SJCRH30 (cell line): ENCODE measurements around the gene NFATC1. TPM values are rescaled to one million over a fixed set of nuclear protein-coding genes. Genes with fewer than 3 reads are reported as not detected.
"Not testable (repeated sequence)": the region's sequence is repeated elsewhere in the genome, so short reads cannot be mapped to it uniquely, and the experiment has no call there.

ENCODE experiments used
- DNase-seq, 2 experiments: peaks; one replicate each; pipeline ENCODE4 v3.0.0-alpha.2; 2015 to 2020
- H3K27ac ChIP-seq: fragments of 250-450 bp; sonication (Bioruptor Pico); 2 replicates; pipeline ENCODE4 v1.5.1; 2020; ENCODE audit warnings: mild to moderate bottlenecking, moderate library complexity
- H3K27me3 ChIP-seq: fragments of 250-450 bp; sonication (Bioruptor Pico); 2 replicates; pipeline ENCODE4 v1.5.1; 2020; ENCODE audit warnings: mild to moderate bottlenecking, moderate library complexity
- H3K36me3 ChIP-seq: fragments of 250-450 bp; sonication (Bioruptor Pico); 2 replicates; pipeline ENCODE4 v1.5.1; 2020; ENCODE audit warnings: mild to moderate bottlenecking, moderate library complexity
- H3K4me1 ChIP-seq: fragments of 250-450 bp; sonication (Bioruptor Pico); 2 replicates; pipeline ENCODE4 v1.5.1; 2020; ENCODE audit warnings: mild to moderate bottlenecking, moderate library complexity
- H3K4me3 ChIP-seq: fragments of 250-450 bp; sonication (Bioruptor Pico); 2 replicates; pipeline ENCODE4 v1.5.1; 2020; ENCODE audit warnings: mild to moderate bottlenecking, moderate library complexity
- H3K9me3 ChIP-seq: fragments of 250-450 bp; sonication (Bioruptor Pico); replicated peaks from 2 replicates; pipeline ENCODE4 v1.5.1; 2020; ENCODE audit warnings: mild to moderate bottlenecking, moderate library complexity
- total RNA-seq: library from RNA; depleted of rRNA; stranded (reverse); fragments of >200 nt; shearing (Covaris generic); gene quantifications from 2 replicates; pipeline ENCODE4 v1.2.3, GENCODE V29; 2014

Gene NFATC1
- total RNA-seq, 1 experiment from 2014 or later = 5.7 TPM

DNA sequence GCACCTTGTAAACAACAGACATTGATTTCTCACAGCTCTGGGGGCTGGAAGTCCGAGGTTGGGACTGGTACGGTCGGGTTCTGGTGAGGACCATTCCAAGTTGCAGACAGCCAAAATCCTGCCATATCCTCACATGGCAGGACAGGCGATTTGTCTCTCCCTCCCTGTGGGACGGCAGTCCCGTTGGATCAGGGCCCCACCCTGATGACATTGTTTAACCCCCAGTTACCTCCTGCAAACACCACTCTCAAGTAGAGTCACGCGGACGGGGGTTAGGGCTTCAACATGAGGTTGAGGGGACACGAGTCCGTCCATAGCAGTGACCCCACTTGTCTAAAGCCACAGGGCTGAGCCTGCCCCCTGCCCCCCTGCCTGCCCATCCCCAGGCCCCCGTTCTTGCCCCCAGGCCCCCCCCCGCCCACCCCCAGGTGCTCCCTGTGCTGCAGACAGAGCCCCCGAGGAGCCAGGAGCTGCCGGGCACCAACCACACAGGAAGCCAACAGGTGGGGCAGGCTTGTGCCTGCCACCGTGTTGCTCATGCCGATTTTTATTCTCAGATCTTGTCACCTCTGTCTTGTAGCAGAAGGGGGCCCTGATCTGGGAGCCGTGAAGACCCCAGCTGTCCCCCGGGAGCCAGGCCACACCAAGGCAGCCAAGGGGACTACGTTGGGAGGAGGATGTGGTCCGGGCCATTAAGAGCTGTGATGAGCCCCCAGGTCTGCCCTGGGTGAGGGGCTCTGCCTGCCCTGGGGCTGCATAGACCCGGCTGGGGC lies 82.2 kb downstream of the NFATC1 start:
- H3K9me3 ChIP-seq = no peaks in the 10 kb centered on the region
- H3K36me3 ChIP-seq = no peaks in the 10 kb centered on the region
- no peak overlapping the region for H3K4me3 ChIP-seq
- H3K4me1 ChIP-seq = no peaks in the 10 kb centered on the region
- no peaks in the 10 kb centered on the region for H3K27me3 ChIP-seq
- no peak overlapping the region for H3K27ac ChIP-seq
- DNase-seq = no peak

DNA sequence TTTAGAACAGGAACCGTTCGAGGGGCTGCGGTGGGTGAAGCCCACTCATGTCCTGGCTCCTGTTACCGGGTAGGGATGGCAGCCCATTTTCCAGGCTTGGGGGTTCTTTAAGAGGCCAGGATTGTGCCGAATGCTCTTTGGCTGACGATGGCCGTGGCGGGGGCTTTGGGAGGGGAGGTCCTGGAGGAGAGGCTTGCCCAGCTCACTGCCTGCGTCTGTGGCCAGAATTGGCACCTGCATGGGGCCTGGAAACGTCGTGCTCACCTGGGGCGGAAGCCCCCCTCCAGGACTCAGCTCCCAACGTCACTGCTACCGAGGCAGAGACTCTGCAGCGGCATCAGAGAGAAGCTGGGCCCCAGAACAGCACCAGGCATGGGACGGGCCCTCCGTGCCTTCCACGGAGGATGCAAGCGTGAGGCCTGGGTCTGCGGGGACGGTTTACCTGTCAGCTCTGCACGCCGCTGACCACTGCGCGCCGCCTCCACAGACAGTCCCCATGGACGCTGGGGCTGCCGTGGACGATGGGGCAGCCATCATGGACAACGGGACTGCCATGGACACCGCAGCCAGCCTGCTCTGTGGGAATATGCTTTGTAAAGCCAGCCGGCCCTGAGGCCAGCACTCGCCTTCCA lies 82.9 kb downstream of the NFATC1 start:
- no peak overlapping the region for H3K4me3 ChIP-seq
- DNase-seq = no peak
- no peak overlapping the region for H3K27ac ChIP-seq
- H3K36me3 ChIP-seq = no peaks in the 10 kb centered on the region
- no peaks in the 10 kb centered on the region for H3K4me1 ChIP-seq
- no peaks in the 10 kb centered on the region for H3K27me3 ChIP-seq
- no peaks in the 10 kb centered on the region for H3K9me3 ChIP-seq

DNA sequence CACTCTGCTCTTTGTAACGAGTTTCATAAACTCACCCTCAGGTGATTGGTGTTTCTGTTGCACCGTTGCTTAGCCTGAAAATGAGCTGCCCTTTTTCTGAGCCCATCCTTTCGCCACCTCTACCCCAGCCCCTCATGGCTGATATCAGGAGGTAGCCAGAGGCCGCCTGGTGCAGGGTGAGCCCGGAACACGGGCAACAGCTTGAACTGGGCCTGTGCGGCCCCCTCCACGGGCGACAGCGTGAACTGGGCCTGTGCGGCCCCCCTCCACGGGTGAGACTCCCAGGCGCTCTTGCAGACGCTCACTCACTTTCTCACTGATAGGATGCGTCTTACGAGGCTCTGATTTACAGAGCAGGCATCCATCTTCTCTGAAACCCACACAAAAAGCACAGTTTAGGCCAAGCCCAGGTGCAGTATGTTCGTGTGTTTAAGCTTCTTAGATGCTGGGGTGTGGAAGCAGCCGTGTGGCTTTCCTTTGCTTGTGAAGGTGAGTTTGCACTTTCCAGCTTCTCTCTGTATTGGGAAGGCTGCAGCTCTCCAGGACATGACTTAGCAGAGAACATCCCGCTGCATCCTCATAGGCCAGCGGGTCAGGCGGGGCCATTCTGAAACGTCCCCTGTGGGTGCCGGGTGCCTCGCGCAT lies 83.5 kb downstream of the NFATC1 start:
- Histone ChIP-seq H3K27me3 (no peaks in the 10 kb centered on the region), H3K36me3 (no peaks in the 10 kb centered on the region), H3K4me3 (no peak overlapping the region), H3K9me3 (no peaks in the 10 kb centered on the region), H3K4me1 (peaks cover 3% of the 10 kb centered on the region), H3K27ac (no peak overlapping the region)
- DNase-seq = no peak

GRCh38 chr18:79479761-79480161 lies 84.0 kb downstream of the NFATC1 start:
- DNase-seq = no peak
- Histone ChIP-seq H3K9me3 (no peaks in the 10 kb centered on the region), H3K27ac (no peak overlapping the region)

GRCh38 chr18:79480171-79481045 lies 84.7 kb downstream of the NFATC1 start:
- H3K36me3 ChIP-seq = no peaks in the 10 kb centered on the region
- H3K4me3 ChIP-seq = no peak overlapping the region
- peaks cover 8% of the 10 kb centered on the region for H3K4me1 ChIP-seq
- no peaks in the 10 kb centered on the region for H3K27me3 ChIP-seq
- no peak overlapping the region for H3K27ac ChIP-seq
- DNase-seq = no peak
- no peaks in the 10 kb centered on the region for H3K9me3 ChIP-seq

More at GRCh38 chr18:79479761-79480161, 84.0 kb downstream of the NFATC1 start:
- H3K27me3 ChIP-seq = no peaks in the 10 kb centered on the region
- no peak overlapping the region for H3K4me3 ChIP-seq
- peaks cover 8% of the 10 kb centered on the region for H3K4me1 ChIP-seq
- H3K36me3 ChIP-seq = no peaks in the 10 kb centered on the region

DNA sequence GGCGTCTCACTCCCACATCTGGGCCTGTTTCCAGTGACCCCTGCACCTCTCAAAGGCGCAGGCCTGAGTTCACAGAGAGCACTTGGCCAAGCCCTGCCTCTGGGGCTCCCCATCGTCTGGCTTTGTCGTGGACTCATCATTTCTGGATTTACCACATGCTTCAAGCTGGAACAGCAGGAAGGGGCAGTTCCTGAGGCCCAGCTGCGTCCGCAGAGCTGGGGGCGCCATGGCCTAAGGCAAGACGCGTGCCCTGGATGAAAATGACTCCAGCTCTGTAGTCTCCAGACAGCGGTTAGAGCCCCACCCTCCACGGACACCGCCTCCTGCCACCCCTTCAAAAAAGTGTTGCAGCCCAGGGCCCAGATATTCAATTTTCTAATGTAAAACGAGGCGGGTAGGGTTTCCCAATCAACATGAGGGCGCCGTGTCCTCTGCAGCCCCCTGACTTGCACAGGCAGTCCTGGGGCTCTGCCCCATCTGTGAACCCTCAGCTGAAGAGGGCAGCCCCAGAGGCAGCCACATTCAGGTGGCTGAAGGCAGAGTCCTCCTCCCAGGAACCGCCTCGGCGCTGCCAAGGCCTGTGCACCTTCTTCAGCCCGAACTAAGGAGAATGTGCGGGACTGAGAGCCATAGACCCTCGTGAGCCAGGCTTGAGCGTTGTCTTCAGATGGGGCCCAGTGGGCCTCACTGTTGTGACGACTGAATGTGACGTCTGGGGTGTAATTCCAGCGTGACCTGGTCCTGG lies 85.5 kb downstream of the NFATC1 start:
- Histone ChIP-seq H3K27ac (no peak overlapping the region), H3K36me3 (no peaks in the 10 kb centered on the region), H3K9me3 (no peaks in the 10 kb centered on the region), H3K27me3 (no peaks in the 10 kb centered on the region), H3K4me1 (peaks cover 10% of the 10 kb centered on the region), H3K4me3 (no peak overlapping the region)
- no peak for DNase-seq

- H3K36me3 ChIP-seq, H3K4me3 ChIP-seq, H3K27ac ChIP-seq, DNase-seq, H3K9me3 ChIP-seq, H3K27me3 ChIP-seq: not testable (repeated sequence)
- peaks cover 11% of the 10 kb centered on the region for H3K4me1 ChIP-seq
Observed at GRCh38 chr18:79483393-79483792, 87.7 kb downstream of the NFATC1 start.

GRCh38 chr18:79483971-79484491 lies 88.3 kb downstream of the NFATC1 start:
- H3K9me3 ChIP-seq = no peaks in the 10 kb centered on the region
- peak overlapping the region; percentile 99 for H3K27ac ChIP-seq
- H3K27me3 ChIP-seq = no peaks in the 10 kb centered on the region
- H3K4me3 ChIP-seq = no peak overlapping the region
- H3K36me3 ChIP-seq = no peaks in the 10 kb centered on the region
- H3K4me1 ChIP-seq = peaks cover 11% of the 10 kb centered on the region
- peak in 1 of 2 experiments; percentile 18 for DNase-seq

- Histone ChIP-seq H3K9me3 (no peaks in the 10 kb centered on the region), H3K27ac (peak overlapping the region; percentile 99), H3K4me1 (peaks cover 11% of the 10 kb centered on the region), H3K4me3 (peak overlapping the region; percentile 40), H3K36me3 (no peaks in the 10 kb centered on the region), H3K27me3 (no peaks in the 10 kb centered on the region)
- peak; percentile 83 for DNase-seq
Observed at GRCh38 chr18:79484661-79485621, 89.2 kb downstream of the NFATC1 start.

- no peaks in the 10 kb centered on the region for H3K36me3 ChIP-seq
- H3K4me1 ChIP-seq = peaks cover 11% of the 10 kb centered on the region
- peak overlapping the region; percentile 99 for H3K27ac ChIP-seq
- H3K27me3 ChIP-seq = no peaks in the 10 kb centered on the region
- DNase-seq = peak; percentile 51 to 77
- no peaks in the 10 kb centered on the region for H3K9me3 ChIP-seq
- H3K4me3 ChIP-seq = peak overlapping the region; percentile 40
Observed at GRCh38 chr18:79485788-79486355, 90.1 kb downstream of the NFATC1 start.

DNA sequence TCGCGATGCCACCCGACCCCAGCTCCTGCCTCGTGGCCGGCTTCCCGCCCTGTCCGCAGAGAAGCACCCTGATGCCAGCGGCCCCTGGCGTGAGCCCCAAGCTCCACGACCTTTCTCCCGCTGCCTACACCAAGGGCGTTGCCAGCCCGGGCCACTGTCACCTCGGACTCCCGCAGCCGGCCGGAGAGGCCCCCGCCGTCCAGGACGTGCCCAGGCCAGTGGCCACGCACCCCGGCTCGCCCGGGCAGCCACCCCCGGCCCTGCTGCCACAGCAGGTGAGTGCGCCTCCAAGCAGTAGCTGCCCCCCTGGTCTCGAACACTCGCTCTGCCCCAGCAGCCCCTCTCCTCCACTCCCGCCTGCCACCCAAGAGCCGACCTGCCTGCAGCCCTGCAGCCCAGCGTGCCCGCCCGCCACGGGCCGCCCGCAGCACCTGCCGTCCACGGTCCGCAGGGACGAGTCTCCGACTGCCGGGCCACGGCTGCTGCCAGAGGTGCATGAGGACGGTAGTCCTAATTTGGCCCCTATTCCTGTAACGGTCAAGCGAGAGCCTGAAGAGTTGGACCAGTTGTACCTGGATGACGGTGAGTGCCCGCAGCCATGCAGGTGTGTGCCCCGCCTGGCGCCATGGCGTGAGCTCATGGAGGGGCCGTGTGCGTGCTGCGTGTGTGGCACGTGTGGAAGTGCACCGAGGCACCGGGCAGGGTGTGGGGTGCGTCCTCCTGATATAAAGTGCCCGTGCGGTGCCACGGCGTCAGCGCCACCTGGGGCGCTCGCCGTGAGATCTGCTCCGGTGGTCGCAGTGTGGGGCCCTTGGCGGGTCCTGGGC lies 90.8 kb downstream of the NFATC1 start:
- DNase-seq = no peak
- H3K36me3 ChIP-seq = no peaks in the 10 kb centered on the region
- no peaks in the 10 kb centered on the region for H3K27me3 ChIP-seq
- H3K27ac ChIP-seq = peak overlapping the region; percentile 99
- peaks cover 11% of the 10 kb centered on the region for H3K4me1 ChIP-seq
- no peak overlapping the region for H3K4me3 ChIP-seq
- no peaks in the 10 kb centered on the region for H3K9me3 ChIP-seq

DNA sequence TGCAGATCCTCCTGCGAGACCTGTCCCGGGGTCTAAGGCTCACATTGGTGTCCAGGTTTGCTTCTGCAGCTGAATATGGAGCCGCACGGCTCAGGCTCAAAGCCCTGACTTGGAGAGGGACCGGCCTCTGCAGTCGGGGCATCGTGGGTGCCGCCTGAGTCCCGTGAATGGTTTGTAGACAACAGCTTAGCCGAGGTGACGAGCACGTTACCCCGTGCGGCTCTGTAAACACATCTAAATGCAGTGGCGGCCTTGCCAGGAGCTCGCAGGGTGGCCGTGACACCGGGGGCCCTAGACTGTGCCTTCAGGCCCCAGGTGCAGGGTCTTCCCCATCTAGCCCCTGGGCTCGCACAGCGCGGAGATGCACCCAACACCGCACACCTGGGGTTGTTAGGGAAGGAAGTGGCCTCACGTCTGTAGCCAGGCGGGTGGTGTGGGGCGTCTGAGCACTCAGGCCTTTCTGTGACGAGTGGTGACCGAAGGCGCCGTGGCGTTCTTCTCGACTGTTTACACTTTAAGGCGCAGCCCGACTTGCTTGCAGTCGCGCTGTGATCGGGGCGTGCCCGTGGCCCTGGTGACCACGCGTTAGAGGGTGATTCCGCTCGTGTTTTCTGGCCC lies 91.6 kb downstream of the NFATC1 start:
- no peak overlapping the region for H3K27ac ChIP-seq
- no peaks in the 10 kb centered on the region for H3K9me3 ChIP-seq
- DNase-seq = no peak
- no peaks in the 10 kb centered on the region for H3K36me3 ChIP-seq
- no peak overlapping the region for H3K4me3 ChIP-seq
- peaks cover 11% of the 10 kb centered on the region for H3K4me1 ChIP-seq
- H3K27me3 ChIP-seq = no peaks in the 10 kb centered on the region
